OCI-LY1 (cell line): ENCODE results near the gene MT4.

Experiments used
- H2AFZ ChIP-seq: fragments of 200-600 bp; sonication (generic), shearing (Covaris generic); 2 replicates; pipeline ENCODE4 v1.6.0; 2014; ENCODE audit warnings: antibody characterized with exemption, mild to moderate bottlenecking, low read length
- H3F3A ChIP-seq: fragments of 200-600 bp; sonication (generic), shearing (Covaris generic); 2 replicates; pipeline ENCODE4 v1.6.0; 2014; ENCODE audit warnings: mild to moderate bottlenecking, antibody characterized with exemption, low read length, moderate library complexity; ENCODE audit not compliant: insufficient read depth
- H3K27ac ChIP-seq: fragments of 200-600 bp; sonication (generic); 2 replicates; pipeline ENCODE4 v1.5.1; 2014; ENCODE audit warnings: low read length, mixed run types, mild to moderate bottlenecking, low read depth; ENCODE audit not compliant: poor library complexity, severe bottlenecking
- H3K27me3 ChIP-seq: fragments of 200-600 bp; sonication (generic); 2 replicates; pipeline ENCODE4 v1.6.0; 2014; ENCODE audit warnings: antibody characterized with exemption, mild to moderate bottlenecking, low read length, moderate library complexity; ENCODE audit not compliant: insufficient read depth
- H3K36me3 ChIP-seq: fragments of 200-600 bp; sonication (generic); 2 replicates; pipeline ENCODE4 v1.6.1; 2014; ENCODE audit warnings: mild to moderate bottlenecking, antibody characterized with exemption, low read length, moderate library complexity, mixed read lengths; ENCODE audit not compliant: insufficient read depth
- H3K4me1 ChIP-seq: fragments of 200-600 bp; sonication (generic); 2 replicates; pipeline ENCODE4 v1.5.1; 2014; ENCODE audit warnings: mild to moderate bottlenecking, low read length, moderate library complexity; ENCODE audit not compliant: insufficient read depth, severe bottlenecking
- H3K4me2 ChIP-seq: fragments of 200-600 bp; sonication (generic), shearing (Covaris generic); 2 replicates; pipeline ENCODE4 v1.6.1; 2014; ENCODE audit warnings: low read length
- H3K4me3 ChIP-seq: fragments of 200-600 bp; sonication (generic); 2 replicates; pipeline ENCODE4 v1.5.1; 2014; ENCODE audit warnings: low read length, low read depth, mild to moderate bottlenecking, mixed read lengths; ENCODE audit not compliant: poor library complexity, severe bottlenecking
- H3K79me2 ChIP-seq: fragments of 200-600 bp; shearing (Covaris generic); 2 replicates; pipeline ENCODE4 v1.6.1; 2016; ENCODE audit warnings: mixed run types, low read length, mixed read lengths; ENCODE audit not compliant: insufficient read depth
- H3K9ac ChIP-seq: fragments of 200-600 bp; sonication (generic), shearing (Covaris generic); 2 replicates; pipeline ENCODE4 v1.6.1; 2014; ENCODE audit warnings: mild to moderate bottlenecking, low read length, mixed read lengths
- H3K9me2 ChIP-seq: fragments of 200-600 bp; sonication (generic), shearing (Covaris generic); 2 replicates; pipeline ENCODE4 v1.6.1; 2014; ENCODE audit warnings: low read depth, mild to moderate bottlenecking, low read length, mixed read lengths
- H3K9me3 ChIP-seq: fragments of 200-600 bp; shearing (Covaris generic); 2 replicates; pipeline ENCODE4 v1.6.1; 2014; ENCODE audit warnings: low read length, mixed read lengths
- H4K20me1 ChIP-seq: fragments of 200-600 bp; sonication (generic), shearing (Covaris generic); 2 replicates; pipeline ENCODE4 v1.6.0; 2016; ENCODE audit warnings: mild to moderate bottlenecking, low read length; ENCODE audit not compliant: insufficient read depth
- EZH2 ChIP-seq: fragments of 200-600 bp; sonication (generic), shearing (Covaris generic); IDR thresholded peaks from 2 replicates; pipeline ENCODE4 v1.8.0; 2017; ENCODE audit warnings: borderline replicate concordance, mixed run types, mild to moderate bottlenecking, antibody characterized with exemption, low read length, moderate library complexity, mixed read lengths
- TF ChIP-seq, protein P1 (sequence below): fragments of 200-600 bp; sonication (generic), shearing (Covaris generic); IDR thresholded peaks from 2 replicates; pipeline ENCODE4 v1.5.1; 2017; ENCODE audit warnings: mild to moderate bottlenecking, antibody characterized with exemption, low read length, moderate library complexity, mixed read lengths

The MT4 gene

DNA sequence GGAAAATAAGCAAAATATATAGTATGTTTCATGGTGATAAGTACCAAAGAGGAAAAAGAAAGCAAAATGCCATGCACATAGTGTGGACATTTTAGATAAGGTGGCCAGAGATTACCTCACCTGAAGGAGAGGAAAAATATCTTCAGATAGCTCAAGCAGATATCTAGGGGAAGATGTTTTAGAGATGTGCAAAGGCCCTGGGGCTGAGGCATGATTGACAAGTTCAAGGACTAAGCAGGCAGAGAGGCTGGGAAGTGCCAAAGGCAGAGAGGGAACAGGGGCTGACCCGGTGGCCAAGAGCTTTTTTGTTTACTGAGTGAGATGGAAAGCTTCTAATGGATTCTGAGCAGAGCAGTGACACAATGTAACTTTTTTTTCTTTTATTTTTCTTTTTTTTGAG, 4.4 kb upstream of the MT4 start:
- Histone ChIP-seq H2AFZ (no peak overlapping the region), H3K27me3 (no peaks in the 10 kb centered on the region; the same call in 1 of the 2 replicates), H3F3A (no peaks in the 10 kb centered on the region), H3K4me1 (no peaks in the 10 kb centered on the region), H3K4me2 (no peak overlapping the region), H3K9me3 (no peaks in the 10 kb centered on the region), H3K27ac (no peak overlapping the region), H3K36me3 (no peaks in the 10 kb centered on the region), H3K9ac (no peak overlapping the region), H3K4me3 (no peak overlapping the region), H3K79me2 (no peaks in the 10 kb centered on the region), H3K9me2 (no peaks in the 10 kb centered on the region), H4K20me1 (no peaks in the 10 kb centered on the region)
- TF ChIP-seq, protein P1, sequence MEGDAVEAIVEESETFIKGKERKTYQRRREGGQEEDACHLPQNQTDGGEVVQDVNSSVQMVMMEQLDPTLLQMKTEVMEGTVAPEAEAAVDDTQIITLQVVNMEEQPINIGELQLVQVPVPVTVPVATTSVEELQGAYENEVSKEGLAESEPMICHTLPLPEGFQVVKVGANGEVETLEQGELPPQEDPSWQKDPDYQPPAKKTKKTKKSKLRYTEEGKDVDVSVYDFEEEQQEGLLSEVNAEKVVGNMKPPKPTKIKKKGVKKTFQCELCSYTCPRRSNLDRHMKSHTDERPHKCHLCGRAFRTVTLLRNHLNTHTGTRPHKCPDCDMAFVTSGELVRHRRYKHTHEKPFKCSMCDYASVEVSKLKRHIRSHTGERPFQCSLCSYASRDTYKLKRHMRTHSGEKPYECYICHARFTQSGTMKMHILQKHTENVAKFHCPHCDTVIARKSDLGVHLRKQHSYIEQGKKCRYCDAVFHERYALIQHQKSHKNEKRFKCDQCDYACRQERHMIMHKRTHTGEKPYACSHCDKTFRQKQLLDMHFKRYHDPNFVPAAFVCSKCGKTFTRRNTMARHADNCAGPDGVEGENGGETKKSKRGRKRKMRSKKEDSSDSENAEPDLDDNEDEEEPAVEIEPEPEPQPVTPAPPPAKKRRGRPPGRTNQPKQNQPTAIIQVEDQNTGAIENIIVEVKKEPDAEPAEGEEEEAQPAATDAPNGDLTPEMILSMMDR: no peak
- TF ChIP-seq EZH2: no peak

- Histone ChIP-seq H3K9me3 (no peaks in the 10 kb centered on the region), H3K36me3 (no peaks in the 10 kb centered on the region), H3K9me2 (no peaks in the 10 kb centered on the region)
Measured at GRCh38 chr16:56561126-56561525, 3.7 kb upstream of the MT4 start.

GRCh38 chr16:56569971-56570370, 5.1 kb downstream of the MT4 start:
- Histone ChIP-seq H3K4me3 (no peak overlapping the region), H3K4me1 (no peaks in the 10 kb centered on the region), H3K9ac (no peak overlapping the region), H3K79me2 (no peaks in the 10 kb centered on the region), H3K9me2 (no peaks in the 10 kb centered on the region), H3K9me3 (no peaks in the 10 kb centered on the region), H3K27ac (no peak overlapping the region), H2AFZ (no peak overlapping the region), H3K36me3 (no peaks in the 10 kb centered on the region), H3K4me2 (no peak overlapping the region), H3F3A (no peaks in the 10 kb centered on the region; the same call in 1 of the 2 replicates), H4K20me1 (no peaks in the 10 kb centered on the region), H3K27me3 (no peaks in the 10 kb centered on the region; the same call in 1 of the 2 replicates)
- TF ChIP-seq, protein P1: no peak
- no peak for TF ChIP-seq EZH2

More at GRCh38 chr16:56561126-56561525, 3.7 kb upstream of the MT4 start:
- H3K27me3 ChIP-seq: no peaks in the 10 kb centered on the region
- H3F3A ChIP-seq: no peaks in the 10 kb centered on the region
- no peak overlapping the region for H2AFZ ChIP-seq
- no peak overlapping the region for H3K4me3 ChIP-seq
- no peaks in the 10 kb centered on the region for H3K79me2 ChIP-seq
- no peaks in the 10 kb centered on the region for H3K4me1 ChIP-seq
- H3K4me2 ChIP-seq: no peak overlapping the region
- TF ChIP-seq, protein P1: no peak
- no peak for TF ChIP-seq EZH2
- no peak overlapping the region for H3K9ac ChIP-seq
- no peaks in the 10 kb centered on the region for H4K20me1 ChIP-seq
- no peak overlapping the region for H3K27ac ChIP-seq
